SK-N-SH treated with all-trans-retinoic acid at 6 μM for 48 hours (cell line): ENCODE results near the gene CTIF.

ENCODE experiments used
- ATAC-seq: fragments of 200-7000 bp; cut with Tn5 transposase; 3 replicates; pipeline ENCODE4 v1.9.1; 2020; ENCODE audit warnings: mild to moderate bottlenecking, moderate library complexity
- ARNTL ChIP-seq: fragments of 450-650 bp; formaldehyde crosslinking; IDR thresholded peaks from 2 replicates; pipeline ENCODE4 v1.5.0; 2020; ENCODE audit warnings: low read depth, mild to moderate bottlenecking, moderate library complexity, borderline replicate concordance
- BACH2 ChIP-seq: fragments of 250-450 bp; sonication (Bioruptor Pico); IDR thresholded peaks from 2 replicates; pipeline ENCODE4 v1.9.0; 2021; ENCODE audit warnings: mild to moderate bottlenecking, borderline replicate concordance
- CSDC2 ChIP-seq: fragments of 250-450 bp; sonication (Bioruptor Pico); IDR thresholded peaks from 2 replicates; pipeline ENCODE4 v1.5.0; 2020; ENCODE audit warnings: mild to moderate bottlenecking, moderate library complexity
- ESRRG ChIP-seq: fragments of 250-450 bp; sonication (Bioruptor Pico); IDR thresholded peaks from 2 replicates; pipeline ENCODE4 v1.6.1; 2021; ENCODE audit warnings: mild to moderate bottlenecking
- GLIS3 ChIP-seq: fragments of 250-450 bp; sonication (Bioruptor Pico); IDR thresholded peaks from 2 replicates; pipeline ENCODE4 v1.5.0; 2020; ENCODE audit warnings: mild to moderate bottlenecking, moderate library complexity
- ISL1 ChIP-seq: fragments of 250-450 bp; sonication (Bioruptor Pico); IDR thresholded peaks from 2 replicates; pipeline ENCODE4 v2.1.2; 2022; ENCODE audit warnings: mild to moderate bottlenecking, moderate library complexity
- PPARA ChIP-seq: fragments of 250-450 bp; sonication (Bioruptor Pico); IDR thresholded peaks from 2 replicates; pipeline ENCODE4 v1.5.0; 2020; ENCODE audit warnings: mild to moderate bottlenecking, borderline replicate concordance
- RARB ChIP-seq: fragments of 250-450 bp; sonication (Bioruptor Pico); IDR thresholded peaks from 2 replicates; pipeline ENCODE4 v1.8.0; 2021; ENCODE audit warnings: mild to moderate bottlenecking, moderate library complexity
- SNAI2 ChIP-seq: fragments of 250-450 bp; sonication (Bioruptor Pico); IDR thresholded peaks from 2 replicates; pipeline ENCODE4 v1.5.0; 2020; ENCODE audit warnings: mild to moderate bottlenecking, moderate library complexity
- TCF4 ChIP-seq: fragments of 250-450 bp; sonication (Bioruptor Pico); IDR thresholded peaks from 2 replicates; pipeline ENCODE4 v1.8.0; 2021; ENCODE audit warnings: mild to moderate bottlenecking, moderate library complexity, borderline replicate concordance
- TOX ChIP-seq: fragments of 250-450 bp; sonication (Bioruptor Pico); IDR thresholded peaks from 2 replicates; pipeline ENCODE4 v1.8.0; 2021; ENCODE audit warnings: mild to moderate bottlenecking, moderate library complexity, borderline replicate concordance
- ZFP3 ChIP-seq: fragments of 250-450 bp; sonication (Bioruptor Pico); IDR thresholded peaks from 2 replicates; pipeline ENCODE4 v1.5.0; 2020; ENCODE audit warnings: mild to moderate bottlenecking, moderate library complexity
- ZFP30 ChIP-seq: fragments of 450-650 bp; formaldehyde crosslinking; IDR thresholded peaks from 2 replicates; pipeline ENCODE4 v1.5.0; 2022; ENCODE audit warnings: mild to moderate bottlenecking, moderate library complexity
- ZNF565 ChIP-seq: fragments of 450-650 bp; formaldehyde crosslinking; conservative IDR thresholded peaks from 2 replicates; pipeline ENCODE4 v1.5.0; 2020; ENCODE audit warnings: low read depth, mild to moderate bottlenecking, moderate library complexity
- ZNF70 ChIP-seq: fragments of 450-650 bp; formaldehyde crosslinking; IDR thresholded peaks from 2 replicates; pipeline ENCODE4 v1.5.0; 2020; ENCODE audit warnings: mild to moderate bottlenecking, moderate library complexity
- TF ChIP-seq, protein P1 (sequence below): fragments of 250-450 bp; sonication (Bioruptor Pico); IDR thresholded peaks from 2 replicates; pipeline ENCODE4 v1.8.0; 2020; ENCODE audit warnings: mild to moderate bottlenecking, moderate library complexity, borderline replicate concordance
- TF ChIP-seq, protein P2 (sequence below): fragments of 250-450 bp; sonication (Bioruptor Pico); IDR thresholded peaks from 2 replicates; pipeline ENCODE4 v1.8.0; 2021; ENCODE audit warnings: low read depth, mild to moderate bottlenecking, moderate library complexity, borderline replicate concordance
- TF ChIP-seq, protein P3 (sequence below): fragments of 250-450 bp; sonication (Bioruptor Pico); IDR thresholded peaks from 2 replicates; pipeline ENCODE4 v1.5.1; 2021; ENCODE audit warnings: mild to moderate bottlenecking, moderate library complexity
- TF ChIP-seq, protein P4 (sequence below): fragments of 250-450 bp; sonication (Bioruptor Pico); IDR thresholded peaks from 2 replicates; pipeline ENCODE4 v1.5.0; 2020; ENCODE audit warnings: mild to moderate bottlenecking, moderate library complexity

CTIF gene

DNA sequence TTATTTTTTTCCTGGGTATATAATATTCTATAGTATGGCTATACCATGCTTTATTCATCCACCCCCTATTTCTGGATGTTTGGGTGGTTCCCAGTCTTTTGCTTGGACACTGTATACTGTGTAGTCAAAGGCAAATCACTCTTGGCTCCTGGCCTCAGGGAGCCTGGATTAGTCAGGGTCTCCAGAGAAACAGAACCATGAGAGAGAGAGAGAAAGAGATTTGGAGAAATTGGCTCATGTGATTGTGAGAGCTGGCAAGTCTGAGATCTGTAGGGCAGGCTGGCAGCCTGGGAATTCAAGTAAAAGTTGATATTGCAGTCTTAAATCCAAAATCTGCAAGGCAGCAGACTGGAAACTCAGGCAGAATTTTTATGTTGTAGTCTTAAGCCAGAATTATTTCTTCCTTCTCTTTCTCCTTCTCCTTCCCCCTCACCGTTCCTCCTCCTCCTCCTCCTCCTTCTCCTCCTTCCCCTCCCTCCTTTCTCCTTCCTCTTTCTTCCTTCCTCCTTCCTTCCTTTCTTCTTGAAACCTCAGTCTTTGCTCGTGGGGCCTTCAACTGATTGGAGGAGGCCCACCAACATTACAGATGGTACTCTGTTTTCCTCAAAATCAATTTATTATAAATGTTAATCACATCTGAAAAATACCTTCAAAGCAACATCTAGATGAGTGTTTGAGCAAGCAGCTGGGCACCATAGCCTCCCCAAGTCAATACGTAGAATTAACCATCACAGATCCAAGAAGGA is 33.0 kb downstream of the CTIF start:
- TF ChIP-seq, protein P1, sequence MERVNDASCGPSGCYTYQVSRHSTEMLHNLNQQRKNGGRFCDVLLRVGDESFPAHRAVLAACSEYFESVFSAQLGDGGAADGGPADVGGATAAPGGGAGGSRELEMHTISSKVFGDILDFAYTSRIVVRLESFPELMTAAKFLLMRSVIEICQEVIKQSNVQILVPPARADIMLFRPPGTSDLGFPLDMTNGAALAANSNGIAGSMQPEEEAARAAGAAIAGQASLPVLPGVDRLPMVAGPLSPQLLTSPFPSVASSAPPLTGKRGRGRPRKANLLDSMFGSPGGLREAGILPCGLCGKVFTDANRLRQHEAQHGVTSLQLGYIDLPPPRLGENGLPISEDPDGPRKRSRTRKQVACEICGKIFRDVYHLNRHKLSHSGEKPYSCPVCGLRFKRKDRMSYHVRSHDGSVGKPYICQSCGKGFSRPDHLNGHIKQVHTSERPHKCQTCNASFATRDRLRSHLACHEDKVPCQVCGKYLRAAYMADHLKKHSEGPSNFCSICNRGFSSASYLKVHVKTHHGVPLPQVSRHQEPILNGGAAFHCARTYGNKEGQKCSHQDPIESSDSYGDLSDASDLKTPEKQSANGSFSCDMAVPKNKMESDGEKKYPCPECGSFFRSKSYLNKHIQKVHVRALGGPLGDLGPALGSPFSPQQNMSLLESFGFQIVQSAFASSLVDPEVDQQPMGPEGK (CRISPR knock-in tag), result no peak
- TF ChIP-seq GLIS3 (no peak), ZNF70 (CRISPR knock-in tag) (no peak), RARB (CRISPR knock-in tag) (no peak), PPARA (CRISPR knock-in tag) (no peak), TOX (no peak)
- TF ChIP-seq, all 23 proteins: peak for 0
- no peak for ATAC-seq

DNA sequence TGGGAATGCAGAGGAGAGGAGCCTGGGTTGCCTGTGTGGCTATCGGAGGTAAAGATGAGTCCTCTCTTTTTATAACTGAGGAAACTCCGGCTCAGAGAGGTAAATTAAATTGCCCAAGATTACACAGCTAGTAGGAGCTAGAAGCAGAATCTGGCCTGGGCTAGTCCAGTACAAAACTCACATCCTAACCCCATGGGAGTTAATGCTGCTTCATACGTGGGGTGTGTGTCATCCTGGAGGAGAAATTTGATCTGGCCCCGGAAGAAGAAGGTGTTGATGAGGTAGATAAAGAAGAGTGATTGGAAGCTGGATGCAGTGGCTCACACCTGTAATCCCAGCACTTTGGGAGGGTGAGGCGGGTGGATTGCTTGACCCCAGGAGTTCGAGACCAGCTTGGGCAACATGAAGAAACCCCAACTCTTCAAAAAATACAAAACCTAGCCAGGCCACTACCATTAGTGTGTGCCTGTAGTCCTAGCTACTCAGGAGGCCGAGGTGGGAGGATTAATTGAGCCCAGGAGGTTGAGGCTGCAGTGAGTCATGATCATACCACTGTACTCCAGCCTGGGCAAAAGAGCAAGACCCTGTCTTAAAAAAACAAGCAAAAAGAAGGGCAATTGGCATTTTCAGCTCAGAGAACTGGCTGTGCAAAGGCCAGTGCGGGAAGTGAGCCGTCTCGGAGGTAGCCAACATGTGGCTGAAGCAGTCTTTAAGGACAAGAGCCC is 33.7 kb downstream of the CTIF start:
- TF ChIP-seq TOX (no peak), ISL1 (CRISPR knock-in tag) (no peak), ZFP3 (no peak), PPARA (CRISPR knock-in tag) (no peak), CSDC2 (CRISPR knock-in tag) (no peak), BACH2 (CRISPR knock-in tag) (no peak), ZNF565 (no peak), ZFP30 (CRISPR knock-in tag) (no peak)
- TF ChIP-seq, protein P2, sequence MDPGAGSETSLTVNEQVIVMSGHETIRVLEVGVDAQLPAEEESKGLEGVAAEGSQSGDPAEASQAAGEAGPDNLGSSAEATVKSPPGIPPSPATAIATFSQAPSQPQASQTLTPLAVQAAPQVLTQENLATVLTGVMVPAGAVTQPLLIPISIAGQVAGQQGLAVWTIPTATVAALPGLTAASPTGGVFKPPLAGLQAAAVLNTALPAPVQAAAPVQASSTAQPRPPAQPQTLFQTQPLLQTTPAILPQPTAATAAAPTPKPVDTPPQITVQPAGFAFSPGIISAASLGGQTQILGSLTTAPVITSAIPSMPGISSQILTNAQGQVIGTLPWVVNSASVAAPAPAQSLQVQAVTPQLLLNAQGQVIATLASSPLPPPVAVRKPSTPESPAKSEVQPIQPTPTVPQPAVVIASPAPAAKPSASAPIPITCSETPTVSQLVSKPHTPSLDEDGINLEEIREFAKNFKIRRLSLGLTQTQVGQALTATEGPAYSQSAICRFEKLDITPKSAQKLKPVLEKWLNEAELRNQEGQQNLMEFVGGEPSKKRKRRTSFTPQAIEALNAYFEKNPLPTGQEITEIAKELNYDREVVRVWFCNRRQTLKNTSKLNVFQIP, result no peak
- TF ChIP-seq, protein P3, sequence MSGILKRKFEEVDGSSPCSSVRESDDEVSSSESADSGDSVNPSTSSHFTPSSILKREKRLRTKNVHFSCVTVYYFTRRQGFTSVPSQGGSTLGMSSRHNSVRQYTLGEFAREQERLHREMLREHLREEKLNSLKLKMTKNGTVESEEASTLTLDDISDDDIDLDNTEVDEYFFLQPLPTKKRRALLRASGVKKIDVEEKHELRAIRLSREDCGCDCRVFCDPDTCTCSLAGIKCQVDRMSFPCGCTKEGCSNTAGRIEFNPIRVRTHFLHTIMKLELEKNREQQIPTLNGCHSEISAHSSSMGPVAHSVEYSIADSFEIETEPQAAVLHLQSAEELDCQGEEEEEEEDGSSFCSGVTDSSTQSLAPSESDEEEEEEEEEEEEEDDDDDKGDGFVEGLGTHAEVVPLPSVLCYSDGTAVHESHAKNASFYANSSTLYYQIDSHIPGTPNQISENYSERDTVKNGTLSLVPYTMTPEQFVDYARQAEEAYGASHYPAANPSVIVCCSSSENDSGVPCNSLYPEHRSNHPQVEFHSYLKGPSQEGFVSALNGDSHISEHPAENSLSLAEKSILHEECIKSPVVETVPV (CRISPR knock-in tag), result no peak
- no peak for ATAC-seq

DNA sequence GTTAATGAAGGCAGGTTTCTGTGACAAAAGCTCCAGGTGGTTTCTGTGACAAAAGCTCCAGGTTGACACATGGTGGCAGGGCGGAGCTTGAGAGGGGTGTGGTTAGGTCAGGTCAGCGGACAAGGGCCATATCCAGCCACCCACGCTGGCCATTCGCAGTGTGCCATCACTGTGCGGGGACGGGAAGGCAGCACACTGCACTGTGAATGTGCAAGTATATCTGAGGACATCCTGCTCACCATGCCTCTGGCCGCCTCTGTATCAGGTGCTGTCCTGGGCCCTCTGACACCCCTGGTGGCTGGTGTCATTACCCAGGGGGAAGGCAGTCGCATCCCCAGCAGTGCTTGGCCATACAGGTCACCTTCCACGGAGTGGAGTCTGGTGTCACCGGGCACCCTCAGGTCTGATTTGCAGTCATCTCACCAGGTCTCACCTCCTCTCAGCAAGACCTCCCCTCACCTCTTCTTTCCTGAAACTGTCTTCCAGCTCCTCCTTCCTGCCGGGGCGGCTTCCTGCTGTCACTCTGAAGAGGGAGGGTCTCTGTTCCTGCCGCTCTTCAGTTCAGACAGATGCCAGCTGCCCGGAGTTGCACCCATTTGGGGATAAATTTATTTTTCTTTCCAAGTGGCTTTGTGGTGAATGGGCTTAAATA is 34.9 kb downstream of the CTIF start:
- TF ChIP-seq, protein P4, sequence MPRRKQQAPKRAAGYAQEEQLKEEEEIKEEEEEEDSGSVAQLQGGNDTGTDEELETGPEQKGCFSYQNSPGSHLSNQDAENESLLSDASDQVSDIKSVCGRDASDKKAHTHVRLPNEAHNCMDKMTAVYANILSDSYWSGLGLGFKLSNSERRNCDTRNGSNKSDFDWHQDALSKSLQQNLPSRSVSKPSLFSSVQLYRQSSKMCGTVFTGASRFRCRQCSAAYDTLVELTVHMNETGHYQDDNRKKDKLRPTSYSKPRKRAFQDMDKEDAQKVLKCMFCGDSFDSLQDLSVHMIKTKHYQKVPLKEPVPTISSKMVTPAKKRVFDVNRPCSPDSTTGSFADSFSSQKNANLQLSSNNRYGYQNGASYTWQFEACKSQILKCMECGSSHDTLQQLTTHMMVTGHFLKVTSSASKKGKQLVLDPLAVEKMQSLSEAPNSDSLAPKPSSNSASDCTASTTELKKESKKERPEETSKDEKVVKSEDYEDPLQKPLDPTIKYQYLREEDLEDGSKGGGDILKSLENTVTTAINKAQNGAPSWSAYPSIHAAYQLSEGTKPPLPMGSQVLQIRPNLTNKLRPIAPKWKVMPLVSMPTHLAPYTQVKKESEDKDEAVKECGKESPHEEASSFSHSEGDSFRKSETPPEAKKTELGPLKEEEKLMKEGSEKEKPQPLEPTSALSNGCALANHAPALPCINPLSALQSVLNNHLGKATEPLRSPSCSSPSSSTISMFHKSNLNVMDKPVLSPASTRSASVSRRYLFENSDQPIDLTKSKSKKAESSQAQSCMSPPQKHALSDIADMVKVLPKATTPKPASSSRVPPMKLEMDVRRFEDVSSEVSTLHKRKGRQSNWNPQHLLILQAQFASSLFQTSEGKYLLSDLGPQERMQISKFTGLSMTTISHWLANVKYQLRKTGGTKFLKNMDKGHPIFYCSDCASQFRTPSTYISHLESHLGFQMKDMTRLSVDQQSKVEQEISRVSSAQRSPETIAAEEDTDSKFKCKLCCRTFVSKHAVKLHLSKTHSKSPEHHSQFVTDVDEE (CRISPR knock-in tag), result no peak
- no peak for TF ChIP-seq ZFP3
- TF ChIP-seq TCF4 (CRISPR knock-in tag), result no peak
- no peak for TF ChIP-seq ESRRG
- TF ChIP-seq TOX, result no peak
- no peak for TF ChIP-seq CSDC2 (CRISPR knock-in tag)
- TF ChIP-seq, protein P2, result no peak
- TF ChIP-seq SNAI2 (CRISPR knock-in tag), result no peak
- TF ChIP-seq ARNTL (CRISPR knock-in tag), result no peak
- TF ChIP-seq ZNF565, result no peak
- no peak for TF ChIP-seq BACH2 (CRISPR knock-in tag)
- TF ChIP-seq, all 23 proteins: peak for 0
- ATAC-seq, result no peak
